ENCODE data around the gene PC.

The PC gene

DNA sequence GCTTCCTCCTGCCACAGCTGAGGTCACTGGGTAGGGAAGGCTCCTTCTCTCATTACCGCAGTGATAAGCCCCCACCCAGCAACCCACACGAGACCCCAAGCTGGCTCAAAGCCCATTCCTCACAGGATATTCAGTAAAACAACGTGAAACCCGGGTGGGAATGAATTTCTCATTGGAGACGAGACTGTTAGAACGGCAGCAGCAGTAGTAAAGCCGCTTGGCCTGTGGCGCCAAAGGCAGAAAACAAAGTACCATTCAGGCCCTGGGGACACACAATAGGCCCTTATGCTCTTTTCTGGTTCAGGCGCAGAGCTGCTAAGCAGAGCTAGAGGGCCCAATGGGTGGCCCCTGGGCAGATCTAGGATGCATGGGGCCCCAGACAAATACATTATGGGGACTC, 45.3 kb downstream of the PC start:
- no peak overlapping the region for H3K4me3 ChIP-seq
- H3K36me3 ChIP-seq, result no peaks in the 10 kb centered on the region
- H3K27me3 ChIP-seq, result no peaks in the 10 kb centered on the region
- no peak overlapping the region for H3K27ac ChIP-seq
- intact Hi-C loops (cut with DNase I; ENCODE audit: low total_unique reads), result no loop called here
- no peaks in the 10 kb centered on the region for H3K9me3 ChIP-seq
- H3K4me1 ChIP-seq, result peaks cover 0 to 7% (median 0%) of the 10 kb centered on the region in 4 donors
- TF ChIP-seq, protein P1, sequence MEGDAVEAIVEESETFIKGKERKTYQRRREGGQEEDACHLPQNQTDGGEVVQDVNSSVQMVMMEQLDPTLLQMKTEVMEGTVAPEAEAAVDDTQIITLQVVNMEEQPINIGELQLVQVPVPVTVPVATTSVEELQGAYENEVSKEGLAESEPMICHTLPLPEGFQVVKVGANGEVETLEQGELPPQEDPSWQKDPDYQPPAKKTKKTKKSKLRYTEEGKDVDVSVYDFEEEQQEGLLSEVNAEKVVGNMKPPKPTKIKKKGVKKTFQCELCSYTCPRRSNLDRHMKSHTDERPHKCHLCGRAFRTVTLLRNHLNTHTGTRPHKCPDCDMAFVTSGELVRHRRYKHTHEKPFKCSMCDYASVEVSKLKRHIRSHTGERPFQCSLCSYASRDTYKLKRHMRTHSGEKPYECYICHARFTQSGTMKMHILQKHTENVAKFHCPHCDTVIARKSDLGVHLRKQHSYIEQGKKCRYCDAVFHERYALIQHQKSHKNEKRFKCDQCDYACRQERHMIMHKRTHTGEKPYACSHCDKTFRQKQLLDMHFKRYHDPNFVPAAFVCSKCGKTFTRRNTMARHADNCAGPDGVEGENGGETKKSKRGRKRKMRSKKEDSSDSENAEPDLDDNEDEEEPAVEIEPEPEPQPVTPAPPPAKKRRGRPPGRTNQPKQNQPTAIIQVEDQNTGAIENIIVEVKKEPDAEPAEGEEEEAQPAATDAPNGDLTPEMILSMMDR (IDR thresholded peaks at IDR 0.05), result no peak
- DNase-seq, result no peak

DNA sequence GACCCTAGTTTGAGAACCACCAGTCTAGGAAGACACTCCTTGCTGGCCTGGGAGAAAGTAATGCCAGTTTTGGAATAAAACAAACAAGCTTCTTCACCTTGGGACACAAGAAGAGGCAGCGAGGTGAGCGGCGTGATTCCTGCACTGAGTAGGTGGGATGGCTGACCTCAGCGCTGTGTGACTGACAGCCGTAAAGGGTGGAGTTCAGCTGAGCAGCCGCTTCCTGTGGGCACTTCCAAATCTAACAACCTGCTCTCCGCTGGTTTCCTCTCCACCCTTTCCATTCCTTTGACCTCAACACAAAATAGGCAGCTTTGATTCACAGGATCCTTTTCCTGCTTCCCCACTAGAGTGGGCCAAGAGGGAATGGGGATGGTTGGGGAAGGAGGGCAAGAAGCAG, 45.8 kb downstream of the PC start:
- Histone ChIP-seq H3K4me1 (peaks cover 0 to 7% (median 0%) of the 10 kb centered on the region in 4 donors), H3K27ac (no peak overlapping the region), H3K9me3 (no peaks in the 10 kb centered on the region), H3K36me3 (no peaks in the 10 kb centered on the region), H3K4me3 (no peak overlapping the region), H3K27me3 (no peaks in the 10 kb centered on the region)
- intact Hi-C loops (cut with DNase I; ENCODE audit: low total_unique reads), result no loop called here
- no peak for DNase-seq
- TF ChIP-seq, protein P1 (IDR thresholded peaks at IDR 0.05), result no peak

DNA sequence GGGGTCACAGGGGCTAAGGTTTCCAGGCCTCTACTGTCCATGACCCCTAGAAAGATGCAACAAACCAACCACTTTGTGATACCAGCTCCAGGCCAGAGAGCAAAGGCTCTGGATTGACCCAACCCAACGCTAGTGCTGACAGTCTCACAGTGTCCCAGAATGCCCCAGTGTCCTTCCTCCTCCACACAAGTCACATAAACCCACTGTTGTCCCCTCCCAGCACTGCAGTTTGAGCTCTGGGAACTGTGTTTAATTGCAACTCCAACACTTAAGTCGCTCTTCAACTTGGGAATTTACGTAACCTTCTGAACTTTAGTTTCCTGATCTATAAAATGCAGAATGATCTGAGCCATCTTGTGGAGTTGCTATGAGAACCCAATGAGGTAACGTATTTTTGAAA, 47.5 kb downstream of the PC start:
- H3K9me3 ChIP-seq, result no peaks in the 10 kb centered on the region
- no peaks in the 10 kb centered on the region for H3K27me3 ChIP-seq
- no peaks in the 10 kb centered on the region for H3K36me3 ChIP-seq
- no peak overlapping the region for H3K27ac ChIP-seq
- H3K4me1 ChIP-seq, result peaks cover 0 to 1% (median 0%) of the 10 kb centered on the region in 4 donors
- no peak for DNase-seq
- H3K4me3 ChIP-seq, result no peak overlapping the region
- intact Hi-C loops (cut with DNase I; ENCODE audit: low total_unique reads), result no loop called here
- TF ChIP-seq, protein P1 (IDR thresholded peaks at IDR 0.05), result no peak

GRCh38 chr11:66910016-66910415, 48.2 kb downstream of the PC start:
- Histone ChIP-seq H3K4me3 (no peak overlapping the region), H3K27ac (no peak overlapping the region), H3K36me3 (no peaks in the 10 kb centered on the region), H3K9me3 (no peaks in the 10 kb centered on the region), H3K27me3 (no peaks in the 10 kb centered on the region), H3K4me1 (no peaks in the 10 kb centered on the region)
- DNase-seq, result no peak
- TF ChIP-seq, protein P1 (IDR thresholded peaks at IDR 0.05), result no peak
- intact Hi-C loops (cut with DNase I; ENCODE audit: low total_unique reads), result no loop called here

DNA sequence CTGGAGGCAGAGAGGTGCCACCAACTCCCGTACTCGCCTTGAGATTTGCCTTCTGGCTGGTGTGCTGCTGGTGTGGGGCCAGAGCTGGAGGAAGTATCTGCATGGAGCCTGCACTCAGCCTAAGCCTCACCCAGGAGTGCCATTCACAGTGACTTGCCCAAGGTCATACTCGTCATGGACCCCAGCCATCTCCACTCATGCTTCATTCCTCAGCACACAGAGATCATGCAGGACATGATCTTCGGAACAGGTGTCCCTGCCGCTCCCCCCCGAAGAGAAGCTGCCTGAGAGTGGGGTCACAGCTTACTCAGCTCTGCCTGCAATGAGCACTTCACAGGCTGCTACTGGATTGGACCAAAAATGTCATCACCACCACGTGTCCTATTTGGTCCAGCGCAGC, 49.0 kb downstream of the PC start:
- Histone ChIP-seq H3K4me3 (no peak overlapping the region), H3K9me3 (no peaks in the 10 kb centered on the region), H3K27me3 (no peaks in the 10 kb centered on the region), H3K4me1 (no peaks in the 10 kb centered on the region), H3K27ac (no peak overlapping the region), H3K36me3 (no peaks in the 10 kb centered on the region)
- TF ChIP-seq, protein P1 (IDR thresholded peaks at IDR 0.05), result no peak
- DNase-seq, result no peak
- intact Hi-C loops (cut with DNase I; ENCODE audit: low total_unique reads), result no loop called here

Measured in tibial artery (tissue), 4 donors.